GOT3 (cell line): ENCODE measurements around the gene DAGLB.
"Not testable (repeated sequence)": the region's sequence is repeated elsewhere in the genome, so short reads cannot be mapped to it uniquely, and the experiment has no call there.

ENCODE experiments used
- DNase-seq: peaks from one replicate; lab custom pipeline; 2025; ENCODE audit warnings: mixed read lengths; lab: John Stamatoyannopoulos, UW

DAGLB gene

DNA sequence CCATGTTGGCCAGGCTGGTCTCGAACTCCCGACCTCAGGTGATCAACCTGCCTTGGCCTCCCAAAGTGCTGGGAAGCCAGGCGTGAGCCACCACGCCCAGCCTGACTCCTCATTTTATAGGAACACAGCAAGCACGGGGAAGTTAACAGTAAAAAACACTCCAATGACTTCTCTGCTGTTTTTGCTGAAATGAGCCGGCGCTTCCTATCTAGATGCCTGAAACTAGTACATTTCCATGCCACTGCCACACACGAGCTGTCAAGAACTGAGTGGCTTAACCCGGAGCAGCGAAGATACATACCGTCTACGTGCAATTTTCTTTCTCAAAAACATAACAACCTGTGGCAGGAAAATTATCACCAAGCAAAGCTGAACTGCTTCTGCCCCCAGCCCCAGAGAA lies 16.8 kb downstream of the DAGLB start:
- DNase-seq, result no peak

DNA sequence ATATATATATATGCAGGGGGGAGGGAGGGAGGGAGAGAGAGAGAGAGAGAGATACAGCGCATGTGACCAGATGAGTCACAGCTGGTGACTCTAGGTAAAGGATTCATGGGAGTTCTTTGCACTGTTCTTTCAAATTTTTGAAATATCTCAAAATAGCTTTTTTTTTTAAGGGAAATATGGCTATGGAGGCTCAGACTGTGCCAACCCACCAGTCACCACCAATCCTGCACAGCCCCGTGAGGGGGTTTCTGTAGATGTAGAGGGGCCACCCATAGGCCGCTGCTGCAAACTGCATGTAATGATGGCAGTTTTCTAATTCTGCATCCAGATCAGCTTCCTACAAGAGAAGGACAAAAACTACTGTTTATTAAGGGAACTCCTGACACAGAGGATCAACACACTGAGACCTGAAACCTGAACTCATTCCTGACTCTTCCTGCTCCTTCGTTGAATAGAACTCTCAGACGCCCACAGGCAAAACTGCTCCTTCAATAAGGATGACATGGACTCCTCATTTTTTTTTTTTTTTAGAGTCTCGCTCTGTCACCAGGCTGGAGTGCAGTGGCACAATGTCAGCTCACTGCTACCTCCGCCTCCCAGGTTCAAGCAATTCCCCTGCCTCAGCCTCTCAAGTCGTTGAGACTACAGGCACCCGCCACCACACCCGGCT lies 17.3 kb downstream of the DAGLB start:
- no peak for DNase-seq

DNA sequence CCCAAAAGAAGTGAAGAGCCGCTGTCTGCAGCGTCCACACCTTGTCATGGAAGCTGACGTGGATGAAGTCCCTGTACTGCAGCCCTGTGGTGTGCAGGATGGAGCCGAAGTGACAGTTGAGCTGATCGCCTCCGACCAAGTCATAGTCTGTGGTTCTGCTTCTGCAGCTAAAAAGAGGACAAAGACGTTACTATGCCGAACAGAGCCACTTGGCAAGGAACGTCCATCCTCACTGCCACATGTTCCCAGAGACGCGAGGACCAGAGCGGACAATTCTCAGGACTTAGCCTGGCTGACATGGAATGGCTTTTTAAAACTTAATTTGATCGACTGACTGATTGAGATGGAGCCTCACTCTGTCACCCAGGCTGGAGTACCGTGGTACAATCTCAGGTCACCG lies 21.8 kb downstream of the DAGLB start:
- no peak for DNase-seq

DNA sequence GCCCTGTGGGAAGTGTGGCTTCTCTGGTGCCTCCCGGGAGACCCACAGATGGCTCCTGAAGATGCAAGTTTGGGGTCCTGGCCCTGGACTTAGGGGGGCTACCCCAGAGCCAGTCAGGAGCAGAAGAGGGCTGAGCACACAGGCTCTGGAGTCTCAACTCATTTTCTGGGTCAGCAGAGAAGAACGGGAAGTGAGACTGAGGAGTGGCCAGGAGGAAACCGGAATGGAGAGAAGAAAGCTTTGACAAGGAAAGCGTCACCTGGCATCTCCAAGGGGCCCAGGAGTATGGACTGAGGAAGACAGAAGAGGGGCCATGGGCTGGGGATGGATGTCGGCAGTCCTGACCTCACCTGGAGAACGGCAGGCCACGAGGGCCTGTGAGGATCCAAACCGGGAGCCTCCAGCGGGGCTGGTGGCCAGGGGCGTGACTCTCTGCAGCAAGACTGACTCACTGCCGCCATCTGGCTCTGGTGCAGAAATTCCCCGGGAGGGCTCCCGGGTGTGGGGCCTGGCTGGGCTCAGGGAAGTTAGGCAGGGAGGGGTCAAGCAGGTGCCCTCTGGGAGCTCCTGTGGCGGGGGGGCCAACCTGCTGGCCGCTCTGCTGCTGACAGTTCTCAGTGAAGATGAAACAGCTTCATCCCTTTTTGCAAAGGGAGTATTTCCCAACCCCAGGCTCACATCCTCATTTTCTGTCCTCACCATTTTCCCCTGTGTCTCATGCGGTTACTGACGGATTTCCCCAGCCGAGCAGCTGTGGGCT lies 23.6 kb downstream of the DAGLB start:
- DNase-seq, result no peak

DNA sequence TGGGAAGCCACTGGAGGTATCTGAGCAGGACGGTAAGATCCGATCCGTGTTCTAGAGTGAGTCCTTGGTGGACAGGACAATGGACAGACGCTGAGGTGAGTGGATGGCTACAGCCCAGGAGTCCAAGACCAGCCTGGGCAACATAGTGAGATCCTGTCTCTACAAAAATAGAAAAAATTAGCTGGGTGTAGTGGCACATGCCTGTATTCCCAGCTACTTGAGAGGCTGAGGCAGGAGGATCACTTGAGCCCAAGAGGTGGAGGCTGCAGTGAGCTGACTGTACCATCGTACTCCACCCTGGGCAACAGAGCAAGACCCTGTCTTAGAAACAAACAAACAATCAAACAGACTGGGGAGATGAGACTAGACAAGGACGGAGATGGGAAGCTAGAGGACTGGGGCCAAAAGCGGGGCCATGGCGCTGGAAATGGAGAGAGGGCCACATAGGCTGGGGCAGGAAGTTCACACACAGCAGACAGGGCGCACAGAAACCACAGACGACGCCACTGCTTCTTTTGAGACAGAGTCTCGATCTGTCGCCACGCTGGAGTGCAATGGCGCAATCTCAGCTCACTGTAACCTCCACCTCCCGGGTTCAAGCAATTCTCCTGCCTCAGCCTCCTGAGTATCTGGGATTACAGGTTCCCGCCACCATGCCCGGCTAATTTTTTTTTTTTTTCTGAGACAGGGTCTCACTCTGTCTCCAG lies 24.7 kb downstream of the DAGLB start:
- DNase-seq, result no peak

DNA sequence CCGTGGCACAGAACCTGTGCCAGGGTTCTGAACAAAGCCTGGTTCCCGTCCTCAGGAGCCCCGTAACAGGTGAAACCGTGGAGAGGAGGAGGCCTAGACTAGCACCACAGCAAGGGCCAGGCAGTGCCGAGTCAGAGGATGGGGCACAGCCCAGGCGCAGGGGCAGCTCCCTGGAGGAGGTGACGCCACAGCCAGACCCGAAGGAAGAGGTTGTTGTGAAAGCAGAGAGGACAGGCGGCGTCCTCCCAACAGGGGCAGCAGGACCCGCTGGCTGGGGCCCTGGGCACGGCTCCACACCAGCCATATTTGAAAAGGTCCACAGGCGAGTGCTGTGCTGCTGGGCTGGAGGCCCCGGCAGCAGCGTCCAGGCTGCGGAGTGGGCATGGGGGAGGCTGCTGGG lies 25.7 kb downstream of the DAGLB start:
- no peak for DNase-seq

DNA sequence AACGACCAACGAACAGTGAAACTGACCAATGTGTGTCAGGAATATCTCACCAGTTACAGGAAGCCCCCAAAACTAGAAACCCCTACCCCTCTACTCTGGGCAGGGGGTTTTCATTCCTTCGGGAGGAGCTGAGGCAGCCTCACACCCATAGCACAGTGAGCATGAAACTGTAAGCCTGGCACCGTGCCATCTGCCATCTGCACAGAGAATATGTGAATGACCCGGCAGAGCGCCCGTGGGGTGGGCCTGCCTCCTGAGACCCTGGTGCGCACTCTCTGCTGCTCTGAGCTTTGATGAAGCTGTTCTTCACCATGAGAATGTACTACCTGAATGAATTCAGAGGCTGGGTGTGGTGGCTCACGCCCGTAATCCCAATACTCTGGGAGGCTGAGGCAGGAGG lies 27.1 kb downstream of the DAGLB start:
- no peak for DNase-seq

DNA sequence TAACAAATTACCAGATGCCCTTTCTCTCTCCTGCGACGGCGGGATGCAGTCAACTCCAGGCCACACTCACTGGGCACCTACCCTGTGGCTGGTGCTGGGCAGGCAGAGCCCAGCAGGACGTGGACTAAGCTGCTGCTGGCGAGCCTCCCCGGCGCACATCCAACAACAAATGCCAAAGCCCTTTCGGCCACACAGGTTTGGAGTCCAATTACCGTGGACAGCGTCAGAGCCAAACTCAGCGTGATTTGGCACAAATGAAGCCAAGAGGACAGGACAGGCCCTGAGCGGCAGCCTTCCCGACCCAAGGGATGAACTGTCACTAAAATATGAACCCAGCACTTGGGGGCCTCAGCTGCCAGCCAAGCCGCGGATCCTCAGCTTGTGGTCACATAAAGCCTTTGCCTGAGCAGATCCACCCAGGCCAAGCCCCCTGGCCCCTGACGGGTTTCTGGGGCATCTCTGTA lies 28.4 kb downstream of the DAGLB start:
- no peak for DNase-seq

DNA sequence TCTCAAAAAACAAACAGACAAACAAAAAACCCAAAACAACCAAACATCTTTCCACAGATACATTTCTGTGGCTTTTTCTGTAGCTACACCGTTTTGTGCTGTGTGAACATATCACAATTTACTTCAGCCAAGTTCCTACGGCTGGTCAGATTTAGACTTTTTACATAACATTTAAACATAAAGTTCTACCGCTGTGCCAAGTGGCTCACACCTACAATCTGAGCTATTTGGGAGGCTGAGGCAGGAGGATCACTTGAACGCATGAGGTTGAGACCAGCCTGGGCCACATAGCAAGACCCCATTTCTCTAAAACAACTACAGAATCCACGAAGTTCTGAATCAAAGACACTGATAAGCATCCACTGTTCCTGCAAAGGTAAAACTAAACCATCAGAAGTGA lies 30.3 kb downstream of the DAGLB start:
- no peak for DNase-seq

DNA sequence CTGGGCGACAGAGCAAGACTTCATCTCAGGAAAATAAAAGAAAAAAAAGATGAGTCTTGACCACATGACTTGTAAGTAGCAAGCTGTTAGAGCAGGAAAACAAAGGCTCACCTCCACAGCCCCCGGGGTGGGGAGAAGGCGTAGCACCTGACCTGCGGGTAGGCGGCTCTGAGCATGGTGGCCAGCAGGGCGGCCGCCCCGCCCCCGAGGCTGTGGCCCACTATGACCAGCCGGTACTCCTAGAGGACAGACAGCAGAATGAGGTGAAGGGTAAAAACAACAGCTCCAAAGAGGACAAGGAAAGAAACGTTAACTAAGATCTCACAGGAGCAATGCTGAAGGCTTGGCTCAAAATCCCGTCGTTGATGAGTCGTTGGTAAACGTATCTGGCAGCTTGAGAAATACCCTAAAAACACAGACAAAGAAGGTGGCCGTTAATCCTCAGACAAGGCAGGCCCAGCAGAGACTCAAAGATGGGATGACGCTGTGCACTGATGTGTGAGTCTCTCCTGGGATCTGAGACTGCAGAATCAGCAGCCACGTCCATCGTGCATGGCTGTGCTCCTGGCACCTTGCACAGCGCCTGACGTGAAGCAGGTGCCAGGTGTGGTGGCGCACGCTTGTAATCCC lies 31.1 kb downstream of the DAGLB start:
- no peak for DNase-seq

DNA sequence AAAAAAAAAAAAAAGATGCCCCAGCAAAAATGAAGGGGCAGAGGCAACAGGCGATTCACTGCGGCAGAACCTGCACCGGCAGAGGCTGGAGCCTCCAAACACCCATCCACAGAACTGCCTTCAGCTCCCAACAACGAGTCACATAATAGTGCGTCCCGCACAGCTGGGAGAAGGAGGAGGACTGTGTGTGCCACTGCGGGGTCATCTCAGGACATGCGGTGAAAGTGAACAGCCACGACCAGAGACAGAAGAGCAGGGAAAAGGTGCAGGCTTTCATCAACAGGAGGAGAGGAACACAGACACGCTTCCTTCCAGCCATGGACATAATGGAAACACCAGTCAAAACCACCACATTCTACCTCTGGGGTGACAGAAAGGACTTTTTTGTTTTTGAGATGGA lies 34.1 kb downstream of the DAGLB start:
- no peak for DNase-seq

DNA sequence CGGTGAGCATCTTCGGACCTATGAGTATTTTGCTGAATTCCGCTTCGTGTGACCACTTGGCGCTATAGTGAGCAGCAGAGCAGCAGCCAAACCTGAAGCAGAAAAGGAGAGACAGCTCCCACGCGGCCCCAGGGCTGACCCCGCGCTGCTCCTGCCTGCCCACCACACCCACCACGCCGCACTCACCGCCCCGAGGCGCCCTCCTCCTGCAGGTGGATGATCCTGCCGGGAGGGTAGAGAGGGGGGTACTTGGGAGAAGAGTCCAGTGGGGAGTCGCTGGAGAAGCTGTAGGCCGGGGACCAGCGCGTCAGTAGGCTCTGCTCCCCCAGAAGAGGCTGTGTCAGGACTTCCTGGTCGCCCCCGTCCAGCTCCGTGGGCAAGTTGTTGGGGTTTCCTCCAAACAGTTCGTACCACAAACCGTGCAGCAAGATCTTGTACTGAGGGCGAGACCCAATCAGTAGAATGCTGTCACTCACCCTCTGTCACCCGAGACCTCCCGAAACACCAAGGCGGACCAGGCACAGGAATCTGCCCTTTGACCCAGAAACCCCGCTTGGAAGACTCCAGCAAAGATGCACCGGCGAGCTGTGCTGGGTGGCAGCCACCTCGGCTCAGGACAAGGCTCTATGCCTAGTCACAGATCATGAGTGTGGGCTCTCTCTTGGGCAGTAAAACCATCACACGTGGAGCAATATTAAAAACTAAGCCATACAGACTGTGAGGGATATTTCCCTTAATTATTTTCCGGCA lies 37.6 kb downstream of the DAGLB start:
- no peak for DNase-seq

DNA sequence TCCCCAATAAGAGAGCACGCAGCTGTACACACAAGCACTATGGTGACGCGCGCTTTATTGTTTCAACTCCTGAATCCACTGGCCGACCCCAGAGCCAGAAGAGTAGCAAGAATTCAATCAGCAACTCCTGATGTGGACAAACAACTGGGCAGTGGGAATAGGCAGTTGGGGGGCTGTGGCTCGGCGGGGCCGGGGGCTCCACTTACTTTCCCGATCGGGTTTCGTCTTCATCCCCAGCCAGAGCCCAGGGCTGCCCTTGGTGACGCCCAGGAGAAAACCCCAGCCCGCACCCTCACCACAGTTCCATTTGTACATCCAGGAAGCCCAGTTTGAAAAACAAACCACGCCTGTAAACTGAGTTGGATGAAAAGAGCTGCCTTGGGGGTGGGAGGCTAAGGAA lies 38.7 kb downstream of the DAGLB start:
- no peak for DNase-seq

DNA sequence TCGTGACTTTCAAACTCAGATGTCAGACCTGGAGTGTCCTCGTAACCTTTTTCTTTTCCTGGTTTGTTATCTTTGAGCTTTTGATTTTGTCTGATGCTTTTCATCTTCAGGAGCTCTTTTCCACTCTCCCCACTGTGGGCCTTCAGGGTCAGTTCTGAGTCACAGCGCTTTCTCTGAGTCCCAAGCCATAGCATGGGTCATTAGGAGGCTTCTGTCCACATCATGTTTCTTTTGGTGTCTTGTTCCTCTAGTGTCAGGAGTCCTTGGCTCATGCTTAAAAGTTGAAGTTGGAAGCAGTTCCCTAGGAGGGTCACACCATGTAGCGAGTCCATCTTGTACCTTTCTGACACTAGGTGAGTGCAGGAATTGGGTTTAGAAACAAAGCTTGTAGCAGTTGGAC lies 40.3 kb downstream of the DAGLB start:
- no peak for DNase-seq

DNA sequence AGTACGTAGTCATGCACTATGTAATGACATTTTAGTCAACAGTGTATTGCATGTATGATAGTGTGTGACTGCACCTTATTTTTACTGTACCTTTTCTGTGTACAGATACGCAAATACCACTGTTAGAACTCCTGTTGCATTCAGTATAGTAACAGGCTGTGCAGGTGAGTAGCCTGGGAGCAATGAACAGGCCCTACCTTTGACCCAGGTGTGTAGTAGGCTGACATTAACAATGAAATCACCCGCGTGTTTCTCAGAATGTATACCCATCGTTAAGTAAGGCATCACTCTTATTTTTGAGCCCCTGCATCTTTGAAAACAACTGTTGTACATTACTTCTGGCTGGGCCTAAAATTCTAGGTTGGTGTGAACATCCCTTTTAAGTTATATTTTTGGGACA lies 41.6 kb downstream of the DAGLB start:
- no peak for DNase-seq

DNA sequence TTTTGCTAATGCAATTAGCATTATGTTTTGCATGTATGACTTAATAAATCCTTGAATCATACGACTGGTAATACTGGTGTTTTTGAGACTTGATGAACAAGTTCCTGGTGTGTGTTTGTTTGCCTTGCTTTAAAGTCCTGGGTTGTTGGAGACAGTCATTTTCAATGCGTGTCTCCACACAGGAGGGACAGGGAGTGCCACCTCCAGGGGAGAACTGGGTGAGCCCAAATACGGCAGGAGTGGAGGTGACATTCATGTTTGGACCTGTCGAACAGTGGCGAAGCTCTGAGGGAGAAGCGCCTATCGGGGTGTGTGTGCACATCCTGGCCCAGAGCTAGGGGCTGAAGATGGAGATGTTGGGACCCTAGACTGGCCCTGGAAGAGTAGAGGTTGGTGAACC lies 43.8 kb downstream of the DAGLB start:
- no peak for DNase-seq

DNA sequence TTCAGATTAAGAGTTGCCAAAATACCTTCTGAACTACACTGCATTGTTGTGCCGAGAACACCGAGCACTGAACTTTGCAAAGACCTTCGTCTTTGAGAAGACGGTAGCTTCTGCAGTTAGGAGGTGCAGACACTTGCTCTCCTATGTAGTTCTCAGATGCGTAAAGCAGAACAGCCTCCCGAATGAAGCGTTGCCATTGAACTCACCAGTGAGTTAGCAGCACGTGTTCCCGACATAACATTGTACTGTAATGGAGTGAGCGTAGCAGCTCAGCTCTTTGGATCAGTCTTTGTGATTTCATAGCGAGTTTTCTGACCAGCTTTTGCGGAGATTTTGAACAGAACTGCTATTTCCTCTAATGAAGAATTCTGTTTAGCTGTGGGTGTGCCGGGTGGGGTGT lies 45.0 kb downstream of the DAGLB start:
- DNase-seq, result no peak

DNA sequence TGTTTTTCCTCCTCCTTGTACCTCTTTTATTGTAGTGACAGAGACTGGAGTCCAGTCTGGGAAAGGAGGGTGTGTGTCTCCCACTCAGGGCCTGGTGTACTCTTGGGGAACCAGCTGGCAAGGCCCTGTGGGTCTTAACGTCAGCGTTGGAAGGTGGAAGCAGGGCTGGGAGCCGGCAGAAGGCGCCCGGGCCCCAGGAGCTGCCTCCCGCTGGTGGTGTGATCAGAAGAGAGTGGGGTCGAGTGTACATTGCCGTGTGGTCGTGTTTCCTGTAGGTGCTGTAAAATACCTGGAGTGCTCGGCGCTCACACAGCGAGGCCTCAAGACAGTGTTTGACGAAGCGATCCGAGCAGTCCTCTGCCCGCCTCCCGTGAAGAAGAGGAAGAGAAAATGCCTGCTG lies 45.7 kb downstream of the DAGLB start:
- DNase-seq, result no peak

DNA sequence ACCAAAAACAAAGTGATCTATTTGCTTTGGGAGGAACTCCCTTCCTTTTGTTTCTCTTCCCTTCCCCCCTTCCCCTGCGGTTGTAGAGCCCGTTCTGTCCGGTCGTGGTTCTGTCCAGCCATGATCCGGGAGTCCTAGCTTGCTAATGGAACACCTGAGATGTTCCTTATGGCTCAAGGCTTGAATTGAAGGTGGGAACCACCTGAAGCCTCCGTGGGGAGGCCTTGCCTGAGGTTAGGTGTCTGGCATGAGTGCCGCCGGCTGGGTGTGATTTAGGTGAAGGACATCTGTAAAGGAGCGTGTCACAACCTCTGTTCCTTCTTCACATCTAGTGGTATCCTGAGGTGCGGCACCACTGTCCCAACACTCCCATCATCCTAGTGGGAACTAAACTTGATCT lies 46.2 kb downstream of the DAGLB start:
- no peak for DNase-seq

DNA sequence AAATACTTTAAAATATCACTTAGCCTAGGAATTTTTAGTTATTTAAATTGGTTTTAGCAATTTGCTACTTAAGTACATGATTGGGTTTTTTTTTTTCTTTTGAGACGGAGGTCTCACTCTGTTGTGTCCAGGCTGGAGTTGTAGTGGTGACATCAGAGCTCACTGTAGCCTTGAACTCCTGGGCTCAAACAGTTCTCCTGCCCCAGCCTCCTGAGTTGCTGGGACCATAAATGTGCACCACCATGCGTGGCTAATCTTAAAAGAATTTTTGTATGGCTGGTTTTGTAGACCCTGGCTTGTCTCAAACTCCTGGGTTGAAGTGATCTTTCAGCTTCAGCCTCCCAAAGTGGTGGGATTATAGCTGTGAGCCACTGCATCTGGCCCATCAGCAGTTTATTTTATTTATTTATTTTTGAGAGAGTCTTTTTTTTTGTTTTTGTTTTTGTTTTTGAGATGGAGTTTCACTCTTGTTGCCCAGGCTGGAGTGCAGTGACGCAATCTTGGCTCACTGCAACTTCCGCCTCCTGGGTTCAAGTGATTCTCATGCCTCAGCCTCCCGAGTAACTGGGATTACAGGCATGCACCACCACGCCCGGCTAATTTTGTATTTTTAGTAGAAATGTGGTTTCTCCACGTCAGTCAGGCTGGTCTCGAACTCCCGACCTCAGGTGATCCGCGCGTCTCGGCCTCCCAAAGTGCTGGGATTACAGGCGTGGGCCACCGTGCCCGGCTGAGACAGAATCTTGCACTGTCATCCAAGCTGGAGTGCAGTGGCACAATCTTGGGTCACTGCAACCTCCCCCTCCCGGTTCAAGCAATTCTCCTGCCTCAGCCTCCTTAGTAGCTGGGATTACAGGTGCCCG lies 47.3 kb downstream of the DAGLB start:
- DNase-seq, result not testable (repeated sequence)

DNA sequence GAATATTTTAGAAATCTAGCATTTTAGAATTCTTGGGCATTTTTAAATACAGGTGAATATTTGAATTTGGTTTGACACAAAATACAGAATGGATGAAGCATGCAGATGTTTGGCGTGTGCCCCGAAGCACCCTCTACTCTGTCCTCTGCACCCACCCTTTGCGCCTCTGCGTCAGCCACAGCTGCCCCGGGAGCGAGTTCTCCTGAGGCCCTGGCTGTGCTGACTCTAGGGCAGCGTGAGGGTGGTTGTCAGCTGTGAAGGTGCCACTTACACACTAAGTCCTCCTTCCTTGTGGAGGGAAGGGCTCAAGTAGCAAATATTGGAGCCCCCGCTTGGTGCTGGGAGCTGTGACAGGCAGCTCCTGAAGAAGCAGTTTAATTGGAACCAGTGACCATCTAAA lies 48.4 kb downstream of the DAGLB start:
- DNase-seq, result no peak
